Lower leg skin (tissue), 4 donors: ENCODE data around the gene ANKMY2. TPM values are rescaled to one million over a fixed set of nuclear protein-coding genes. Genes with fewer than 3 reads are reported as not detected.

Source experiments
- DNase-seq, 2 donors: peaks; one replicate each; pipeline ENCODE4 v3.0.0-alpha.2; 2019; ENCODE audit warnings: low spot score in 2 of 2
- H3K4me3 ChIP-seq: fragments of 200-600 bp; sonication (generic); 2 replicates; pipeline ENCODE4 v1.5.1; 2017; ENCODE audit warnings: mild to moderate bottlenecking, low read depth; ENCODE audit not compliant: poor library complexity, severe bottlenecking
- POLR2A ChIP-seq, 2 donors: fragments of 450-650 bp; IDR thresholded peaks; one replicate each; pipeline ENCODE4 v1.6.1; 2016 to 2017; ENCODE audit warnings: antibody characterized with exemption in 2 of 2, mild to moderate bottlenecking in 1 of 2, moderate library complexity in 1 of 2
- WGBS, 2 donors: methylation state at CpG; one replicate each; pipeline ENCODE4 v1.1.5; 2018; 5-methylcytosine and 5-hydroxymethylcytosine counted together
- intact Hi-C: fragments of 100-400 bp; cut with DNase I; formaldehyde crosslinking; loops from one replicate; pipeline ENCODE4 v1.15.0; 2023; ENCODE audit warnings: low total_unique reads
- total RNA-seq, 4 donors: library from RNA; depleted of rRNA; stranded (reverse); fragments of >200 nt; gene quantifications; one replicate each; pipeline ENCODE4 v1.1.0, GENCODE V29; 2016
- TF ChIP-seq, protein P1 (sequence below), 3 donors: fragments of 450-650 bp; IDR thresholded peaks; one replicate each; pipeline ENCODE4 v1.5.1; 2016; ENCODE audit warnings: antibody characterized with exemption in 3 of 3, mild to moderate bottlenecking in 3 of 3, moderate library complexity in 2 of 3

The ANKMY2 gene
- total RNA-seq, 4 donors from 2014 or later = 5.5 to 14.5 (median 9.9) TPM

DNA sequence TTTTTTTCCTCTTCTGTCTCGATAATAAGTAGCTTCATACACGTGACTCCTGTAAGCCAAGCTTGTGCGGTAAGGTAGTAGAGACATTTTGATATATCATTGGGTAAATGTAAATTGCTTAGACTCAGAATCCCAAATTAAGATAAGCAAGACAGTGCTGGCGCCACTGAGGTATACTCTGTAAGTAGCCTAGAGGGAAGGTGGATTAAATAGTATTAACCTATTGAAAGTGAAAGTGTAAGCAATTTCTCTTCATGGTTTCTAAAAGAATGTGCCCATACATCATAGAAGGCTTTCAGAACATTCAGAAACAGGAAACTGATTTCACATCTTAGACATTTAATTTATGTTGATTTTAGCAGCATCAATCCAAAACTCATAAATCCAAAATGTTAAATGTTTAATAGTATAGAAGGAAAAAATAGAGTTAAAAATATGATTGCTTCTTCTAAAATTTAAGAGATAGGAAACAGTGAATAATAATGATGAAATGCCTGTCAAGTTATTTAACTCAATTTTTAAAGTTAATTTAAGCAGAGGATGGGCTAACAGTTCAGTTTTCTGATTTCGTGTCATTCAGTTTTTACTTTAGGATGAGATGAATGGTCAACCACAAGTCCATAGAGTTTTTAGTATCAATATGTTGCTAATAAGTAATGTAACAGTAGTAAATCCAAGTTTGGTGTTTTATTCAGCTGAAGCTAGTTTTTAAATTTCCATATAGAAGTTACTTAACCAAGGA lies 82.1 kb downstream of the ANKMY2 start:
- TF ChIP-seq, protein P1, sequence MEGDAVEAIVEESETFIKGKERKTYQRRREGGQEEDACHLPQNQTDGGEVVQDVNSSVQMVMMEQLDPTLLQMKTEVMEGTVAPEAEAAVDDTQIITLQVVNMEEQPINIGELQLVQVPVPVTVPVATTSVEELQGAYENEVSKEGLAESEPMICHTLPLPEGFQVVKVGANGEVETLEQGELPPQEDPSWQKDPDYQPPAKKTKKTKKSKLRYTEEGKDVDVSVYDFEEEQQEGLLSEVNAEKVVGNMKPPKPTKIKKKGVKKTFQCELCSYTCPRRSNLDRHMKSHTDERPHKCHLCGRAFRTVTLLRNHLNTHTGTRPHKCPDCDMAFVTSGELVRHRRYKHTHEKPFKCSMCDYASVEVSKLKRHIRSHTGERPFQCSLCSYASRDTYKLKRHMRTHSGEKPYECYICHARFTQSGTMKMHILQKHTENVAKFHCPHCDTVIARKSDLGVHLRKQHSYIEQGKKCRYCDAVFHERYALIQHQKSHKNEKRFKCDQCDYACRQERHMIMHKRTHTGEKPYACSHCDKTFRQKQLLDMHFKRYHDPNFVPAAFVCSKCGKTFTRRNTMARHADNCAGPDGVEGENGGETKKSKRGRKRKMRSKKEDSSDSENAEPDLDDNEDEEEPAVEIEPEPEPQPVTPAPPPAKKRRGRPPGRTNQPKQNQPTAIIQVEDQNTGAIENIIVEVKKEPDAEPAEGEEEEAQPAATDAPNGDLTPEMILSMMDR (IDR thresholded peaks at IDR 0.05) = no peak
- TF ChIP-seq POLR2A (IDR thresholded peaks at IDR 0.05) = no peak
- intact Hi-C loops = loop anchor here (10.0 kb wide), 1 partner anchor 129 kb away; no protein-coding TSS in a partner anchor
- DNase-seq = no peak
- 52 to 61% methylated on average over 5 of the region's 5 CpGs for WGBS, 2 donors
- H3K4me3 ChIP-seq = no peak overlapping the region

- no peak for TF ChIP-seq POLR2A (IDR thresholded peaks at IDR 0.05)
- TF ChIP-seq, protein P1 (IDR thresholded peaks at IDR 0.05) = no peak
- WGBS, 2 donors = 79 to 88% methylated on average over 9 of the region's 9 CpGs
- no peak for DNase-seq
- intact Hi-C loops = loop anchor here (10.0 kb wide), 1 partner anchor 128 kb away; no protein-coding TSS in a partner anchor
- H3K4me3 ChIP-seq = no peak overlapping the region
Observed at GRCh38 chr7:16562456-16563220, 82.9 kb downstream of the ANKMY2 start.

- no peak overlapping the region for H3K4me3 ChIP-seq
- WGBS, 2 donors = 64 to 73% methylated on average over 3 of the region's 3 CpGs
- intact Hi-C loops = loop anchor here (10.0 kb wide), 1 partner anchor 127 kb away; no protein-coding TSS in a partner anchor
Observed at GRCh38 chr7:16561943-16562342, 83.6 kb downstream of the ANKMY2 start.

GRCh38 chr7:16559497-16560179 lies 85.9 kb downstream of the ANKMY2 start:
- intact Hi-C loops = loop anchor here (10.0 kb wide), 1 partner anchor 125 kb away; no protein-coding TSS in a partner anchor
- 76 to 82% methylated on average over 3 of the region's 3 CpGs for WGBS, 2 donors
- no peak overlapping the region for H3K4me3 ChIP-seq
- no peak for TF ChIP-seq POLR2A (IDR thresholded peaks at IDR 0.05)
- TF ChIP-seq, protein P1 (IDR thresholded peaks at IDR 0.05) = no peak
- no peak for DNase-seq

More at GRCh38 chr7:16561943-16562342, 83.6 kb downstream of the ANKMY2 start:
- no peak for TF ChIP-seq POLR2A (IDR thresholded peaks at IDR 0.05)
- TF ChIP-seq, protein P1 (IDR thresholded peaks at IDR 0.05) = no peak
- DNase-seq = no peak

DNA sequence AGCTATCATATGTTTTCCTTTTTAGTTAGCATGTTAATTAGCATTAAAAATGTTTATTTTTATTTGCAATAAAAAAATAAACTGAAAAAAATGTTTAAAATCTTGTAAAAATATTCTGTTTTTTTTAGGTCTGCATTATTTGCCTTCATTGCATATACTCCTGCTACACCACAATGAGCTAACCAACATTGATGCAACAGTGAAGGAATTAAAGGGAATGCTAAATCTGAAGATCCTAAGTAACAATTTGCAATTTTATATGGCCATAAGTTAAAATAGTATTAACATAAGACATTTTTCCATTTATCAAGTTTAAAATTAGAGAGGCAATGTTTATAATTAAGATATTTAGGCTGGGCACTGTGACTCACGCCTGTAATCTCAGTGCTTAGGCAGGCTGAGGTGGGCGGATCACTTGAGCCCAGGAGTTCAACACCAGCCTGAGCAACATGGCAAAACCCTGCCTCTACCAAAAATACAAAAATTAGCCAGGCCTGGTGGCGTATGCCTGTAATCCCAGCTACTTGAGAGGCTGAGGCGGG lies 86.7 kb downstream of the ANKMY2 start:
- 85 to 91% methylated on average over 4 of the region's 4 CpGs for WGBS, 2 donors
- no peak overlapping the region for H3K4me3 ChIP-seq
- intact Hi-C loops = no loop called here
- no peak for DNase-seq
- no peak for TF ChIP-seq POLR2A (IDR thresholded peaks at IDR 0.05)
- TF ChIP-seq, protein P1 (IDR thresholded peaks at IDR 0.05) = no peak
